ENCODE results near the gene OLA1.

The OLA1 gene

GRCh38 chr2:174224125-174224524, 24.2 kb downstream of the OLA1 start:
- no peak for DNase-seq

- no peak for DNase-seq
Observed at GRCh38 chr2:174223388-174223787, 24.9 kb downstream of the OLA1 start.

GRCh38 chr2:174222154-174222553, 26.2 kb downstream of the OLA1 start:
- no peak for DNase-seq

GRCh38 chr2:174219321-174219720, 29.0 kb downstream of the OLA1 start:
- DNase-seq = no peak

- no peak for DNase-seq
Observed at GRCh38 chr2:174218773-174219172, 29.6 kb downstream of the OLA1 start.

- DNase-seq = no peak
Observed at GRCh38 chr2:174217869-174218268, 30.5 kb downstream of the OLA1 start.

GRCh38 chr2:174211954-174212353, 36.4 kb downstream of the OLA1 start:
- DNase-seq = no peak

- DNase-seq = no peak
Observed at GRCh38 chr2:174210862-174211261, 37.5 kb downstream of the OLA1 start.

- DNase-seq = no peak
Observed at GRCh38 chr2:174209325-174209724, 39.0 kb downstream of the OLA1 start.

GRCh38 chr2:174208026-174208425, 40.3 kb downstream of the OLA1 start:
- DNase-seq = no peak

GRCh38 chr2:174205562-174205961, 42.8 kb downstream of the OLA1 start:
- no peak for DNase-seq

GRCh38 chr2:174202188-174202587, 46.1 kb downstream of the OLA1 start:
- DNase-seq = no peak

GRCh38 chr2:174198846-174199564, 49.3 kb downstream of the OLA1 start:
- DNase-seq = no peak

GRCh38 chr2:174195253-174195652, 53.1 kb downstream of the OLA1 start:
- DNase-seq = no peak

GRCh38 chr2:174193737-174194136, 54.6 kb downstream of the OLA1 start:
- no peak for DNase-seq

- DNase-seq = no peak
Observed at GRCh38 chr2:174192664-174193063, 55.7 kb downstream of the OLA1 start.

- DNase-seq = no peak
Observed at GRCh38 chr2:174191342-174192074, 56.8 kb downstream of the OLA1 start.

- no peak for DNase-seq
Observed at GRCh38 chr2:174184915-174185314, 63.4 kb downstream of the OLA1 start.

GRCh38 chr2:174184504-174184903, 63.8 kb downstream of the OLA1 start:
- DNase-seq = no peak

- DNase-seq = no peak
Observed at GRCh38 chr2:174183076-174183475, 65.3 kb downstream of the OLA1 start.

GRCh38 chr2:174181368-174181767, 67.0 kb downstream of the OLA1 start:
- no peak for DNase-seq

- no peak for DNase-seq
Observed at GRCh38 chr2:174180726-174181236, 67.6 kb downstream of the OLA1 start.

- DNase-seq = peak in 1 of 2 experiments; percentile 51
Observed at GRCh38 chr2:174180165-174180724, 68.1 kb downstream of the OLA1 start.

GRCh38 chr2:174177316-174177890, 70.9 kb downstream of the OLA1 start:
- no peak for DNase-seq
